GDM1 (cell line): Measurements from ENCODE around the gene POLD1.

Experiments
- DNase-seq: peaks from one replicate; lab custom pipeline; 2025; lab: John Stamatoyannopoulos, UW

The POLD1 gene

GRCh38 chr19:50466706-50467039, 82.5 kb downstream of the POLD1 start:
- no peak for DNase-seq

DNA sequence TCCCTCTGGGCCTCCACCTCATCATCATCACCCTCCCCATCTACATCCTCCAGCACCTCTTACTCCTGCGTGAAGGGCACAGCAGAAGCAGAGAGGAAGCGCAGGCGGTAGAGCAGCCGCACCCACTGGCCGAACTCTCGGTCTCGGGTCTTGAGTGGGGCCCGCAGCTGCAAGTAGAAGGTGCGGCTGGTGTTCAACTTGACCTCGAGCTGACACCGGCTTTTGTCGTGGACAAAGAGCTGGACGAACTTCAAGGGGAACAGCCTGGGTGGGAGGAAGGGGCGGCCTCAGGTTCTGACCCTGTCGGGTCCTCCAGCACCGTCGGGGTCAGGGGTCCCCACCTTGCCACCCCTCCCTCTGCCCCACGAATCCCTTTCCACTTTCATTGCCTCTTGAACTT, 83.4 kb downstream of the POLD1 start:
- DNase-seq = no peak
